GM12875 (cell line): ENCODE results near the gene ETV7.

Experiments used
- H3K4me3 ChIP-seq: one replicate; pipeline ENCODE4 v1.5.1; 2011; ENCODE audit warnings: low read depth, low read length, control low read depth
- TF ChIP-seq, protein P1 (sequence below): IDR thresholded peaks from 2 replicates; pipeline ENCODE4 v1.5.1; 2011; ENCODE audit warnings: low read depth, mild to moderate bottlenecking, control low read depth, inconsistent platforms, low read length, moderate library complexity, borderline replicate concordance; ENCODE audit not compliant: insufficient read depth

ETV7 gene

DNA sequence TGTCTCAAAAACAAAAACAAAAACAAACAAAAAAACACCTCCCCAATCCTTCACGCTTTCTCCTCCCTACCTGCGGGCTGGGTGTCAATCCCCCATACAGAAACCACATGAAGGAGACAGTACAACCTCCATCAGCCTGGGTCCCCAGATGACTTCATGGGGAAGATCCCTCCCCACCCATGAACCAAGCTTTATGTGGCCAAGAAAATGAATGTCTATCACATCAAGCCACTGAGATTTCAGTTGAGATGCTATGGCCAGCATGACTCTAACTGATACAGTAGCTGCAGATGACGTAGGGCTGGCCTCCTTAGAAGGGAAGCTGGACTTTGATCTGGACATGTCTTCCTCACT lies 29.6 kb downstream of the ETV7 start:
- TF ChIP-seq, protein P1, sequence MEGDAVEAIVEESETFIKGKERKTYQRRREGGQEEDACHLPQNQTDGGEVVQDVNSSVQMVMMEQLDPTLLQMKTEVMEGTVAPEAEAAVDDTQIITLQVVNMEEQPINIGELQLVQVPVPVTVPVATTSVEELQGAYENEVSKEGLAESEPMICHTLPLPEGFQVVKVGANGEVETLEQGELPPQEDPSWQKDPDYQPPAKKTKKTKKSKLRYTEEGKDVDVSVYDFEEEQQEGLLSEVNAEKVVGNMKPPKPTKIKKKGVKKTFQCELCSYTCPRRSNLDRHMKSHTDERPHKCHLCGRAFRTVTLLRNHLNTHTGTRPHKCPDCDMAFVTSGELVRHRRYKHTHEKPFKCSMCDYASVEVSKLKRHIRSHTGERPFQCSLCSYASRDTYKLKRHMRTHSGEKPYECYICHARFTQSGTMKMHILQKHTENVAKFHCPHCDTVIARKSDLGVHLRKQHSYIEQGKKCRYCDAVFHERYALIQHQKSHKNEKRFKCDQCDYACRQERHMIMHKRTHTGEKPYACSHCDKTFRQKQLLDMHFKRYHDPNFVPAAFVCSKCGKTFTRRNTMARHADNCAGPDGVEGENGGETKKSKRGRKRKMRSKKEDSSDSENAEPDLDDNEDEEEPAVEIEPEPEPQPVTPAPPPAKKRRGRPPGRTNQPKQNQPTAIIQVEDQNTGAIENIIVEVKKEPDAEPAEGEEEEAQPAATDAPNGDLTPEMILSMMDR: no peak
- no peak overlapping the region for H3K4me3 ChIP-seq

- no peak overlapping the region for H3K4me3 ChIP-seq
- TF ChIP-seq, protein P1: no peak
These were observed 31.6 kb downstream of the ETV7 start for GRCh38 chr6:36355819-36356218.

- TF ChIP-seq, protein P1: no peak
- H3K4me3 ChIP-seq: no peak overlapping the region
These were observed 34.0 kb downstream of the ETV7 start for GRCh38 chr6:36353411-36353915.

DNA sequence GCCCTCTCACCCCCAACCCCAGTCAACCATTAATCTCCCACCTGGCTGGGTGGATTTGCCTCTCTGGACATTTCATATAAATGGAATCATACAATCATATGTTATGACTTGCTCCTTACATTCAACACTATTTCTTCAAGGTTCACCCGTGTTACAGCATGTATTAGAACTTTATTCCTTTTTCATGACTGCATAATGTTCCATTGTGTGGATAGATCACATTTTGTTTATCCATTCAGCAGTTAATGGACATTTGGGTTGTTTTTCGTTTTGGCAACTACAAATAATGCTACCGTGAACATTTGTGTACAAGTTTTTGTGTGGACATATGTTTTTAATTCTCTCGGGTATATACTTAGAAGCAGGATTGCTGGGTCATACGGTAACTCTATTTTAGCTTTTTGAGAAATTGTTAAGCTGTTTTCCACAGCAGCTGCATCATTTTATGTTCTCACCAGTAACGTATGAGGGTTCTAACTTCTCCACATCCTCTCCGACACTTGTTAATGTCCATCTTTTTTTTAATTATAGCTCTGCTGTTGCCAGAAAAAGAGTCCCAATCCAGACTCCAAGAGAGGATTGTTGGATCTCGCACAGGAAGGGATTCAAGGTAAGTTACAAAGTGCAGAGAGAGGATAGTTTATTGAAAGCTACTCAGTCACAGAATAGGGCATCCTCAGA lies 34.9 kb downstream of the ETV7 start:
- no peak overlapping the region for H3K4me3 ChIP-seq
- TF ChIP-seq, protein P1: no peak

DNA sequence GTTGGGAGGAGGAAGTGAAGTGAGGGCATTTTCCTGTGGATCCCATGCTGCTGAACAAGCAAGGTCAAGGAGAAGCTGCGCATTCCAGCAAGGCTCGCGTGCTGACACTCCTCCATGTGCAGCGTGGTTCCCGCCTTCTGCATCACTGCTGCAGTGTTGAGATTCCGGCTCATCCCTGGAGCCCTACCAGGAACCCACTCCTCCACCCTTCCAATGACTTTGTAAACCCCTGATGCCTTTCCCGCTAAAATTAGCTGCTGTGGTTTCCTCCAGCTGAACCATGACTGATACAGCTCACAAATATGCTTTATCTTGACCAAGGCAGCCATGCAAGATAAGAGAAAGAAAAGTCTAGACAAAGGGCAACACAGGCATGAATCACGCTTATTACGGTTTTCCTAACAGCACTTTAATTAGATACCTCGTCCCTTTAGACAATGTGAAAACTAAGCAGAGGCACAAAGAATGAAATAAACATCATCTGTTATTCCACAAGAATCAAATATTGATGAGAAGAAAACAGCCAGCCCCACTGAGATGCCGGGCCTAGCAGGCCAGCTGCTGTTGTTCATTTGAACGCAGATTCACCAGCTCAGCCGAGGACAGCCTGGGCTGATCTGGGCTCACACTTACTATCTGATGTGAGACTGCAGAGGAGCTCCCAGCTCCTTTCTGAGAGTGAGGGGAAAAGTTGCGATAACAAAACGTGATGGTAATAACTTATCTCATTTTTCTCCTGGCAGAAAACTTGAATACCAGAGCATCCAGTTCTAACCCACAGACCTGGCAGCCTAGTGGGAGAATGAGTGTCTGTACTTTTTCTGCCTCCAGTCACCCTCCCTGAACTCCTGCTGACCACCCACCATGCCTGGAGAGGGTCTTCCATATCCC lies 36.5 kb downstream of the ETV7 start:
- no peak overlapping the region for H3K4me3 ChIP-seq
- TF ChIP-seq, protein P1: no peak

- TF ChIP-seq, protein P1: no peak
- no peak overlapping the region for H3K4me3 ChIP-seq
These were observed 37.4 kb downstream of the ETV7 start for GRCh38 chr6:36350082-36350481.

GRCh38 chr6:36349240-36349639 lies 38.2 kb downstream of the ETV7 start:
- TF ChIP-seq, protein P1: no peak
- H3K4me3 ChIP-seq: no peak overlapping the region
